ENCODE data around the gene TAS2R41.

DNA sequence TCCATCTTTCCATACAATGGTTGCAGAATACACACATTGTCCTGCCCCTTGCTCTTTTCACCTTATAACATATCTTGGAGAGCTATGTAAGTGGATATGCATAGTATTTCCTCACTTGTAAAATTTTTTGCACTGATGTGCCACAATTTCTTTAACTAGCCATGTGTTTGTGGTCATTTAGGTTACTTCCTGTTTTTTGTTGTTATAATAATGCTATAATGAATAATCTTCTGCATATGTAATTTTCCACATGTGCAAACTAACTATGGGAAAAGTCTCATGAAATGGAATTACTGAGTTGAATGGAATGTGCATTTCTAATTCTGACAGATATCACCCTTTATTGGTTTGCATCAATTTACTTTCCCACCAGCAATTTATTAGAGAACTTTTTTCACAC lies 2.8 kb downstream of the TAS2R41 start:
- no peak for TF ChIP-seq POLR2A (IDR thresholded peaks at IDR 0.05)
- TF ChIP-seq, protein P1, sequence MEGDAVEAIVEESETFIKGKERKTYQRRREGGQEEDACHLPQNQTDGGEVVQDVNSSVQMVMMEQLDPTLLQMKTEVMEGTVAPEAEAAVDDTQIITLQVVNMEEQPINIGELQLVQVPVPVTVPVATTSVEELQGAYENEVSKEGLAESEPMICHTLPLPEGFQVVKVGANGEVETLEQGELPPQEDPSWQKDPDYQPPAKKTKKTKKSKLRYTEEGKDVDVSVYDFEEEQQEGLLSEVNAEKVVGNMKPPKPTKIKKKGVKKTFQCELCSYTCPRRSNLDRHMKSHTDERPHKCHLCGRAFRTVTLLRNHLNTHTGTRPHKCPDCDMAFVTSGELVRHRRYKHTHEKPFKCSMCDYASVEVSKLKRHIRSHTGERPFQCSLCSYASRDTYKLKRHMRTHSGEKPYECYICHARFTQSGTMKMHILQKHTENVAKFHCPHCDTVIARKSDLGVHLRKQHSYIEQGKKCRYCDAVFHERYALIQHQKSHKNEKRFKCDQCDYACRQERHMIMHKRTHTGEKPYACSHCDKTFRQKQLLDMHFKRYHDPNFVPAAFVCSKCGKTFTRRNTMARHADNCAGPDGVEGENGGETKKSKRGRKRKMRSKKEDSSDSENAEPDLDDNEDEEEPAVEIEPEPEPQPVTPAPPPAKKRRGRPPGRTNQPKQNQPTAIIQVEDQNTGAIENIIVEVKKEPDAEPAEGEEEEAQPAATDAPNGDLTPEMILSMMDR (IDR thresholded peaks at IDR 0.05), result no peak
